ENCODE measurements around the gene LINC01488. TPM values are rescaled to one million over a fixed set of nuclear protein-coding genes. Genes with fewer than 3 reads are reported as not detected.
A peak's percentile ranks its signal among the peaks of the same experiment; 100 is the strongest.

Gene LINC01488
- total and polyA plus RNA-seq, 4 donors = not detected

DNA sequence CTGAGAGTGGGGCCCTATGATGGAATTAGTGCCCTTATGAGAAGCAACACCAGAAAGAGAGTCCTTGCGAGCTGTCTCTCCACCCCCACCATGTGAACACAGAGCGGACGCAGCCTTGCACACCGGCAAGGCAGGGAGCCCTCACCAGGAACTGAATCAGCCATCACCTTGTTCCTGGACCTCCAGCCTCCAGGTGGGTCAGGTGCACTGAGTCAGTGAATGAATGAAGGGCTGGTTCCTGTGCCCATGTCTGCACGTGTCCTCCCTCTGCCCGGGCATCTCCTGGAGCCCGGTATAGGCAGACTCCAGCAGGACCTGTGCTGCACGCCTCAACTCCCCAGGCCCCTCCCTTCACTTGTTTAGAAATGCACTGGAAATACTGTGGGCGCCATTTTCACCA lies 54.9 kb downstream of the LINC01488 start:
- H3K27ac ChIP-seq (ENCODE audit: low read depth, low read length) = no peak overlapping the region
- WGBS (ENCODE audit: insufficient coverage) = 93% methylated on average over 6 of the region's 9 CpGs
- H3K9me3 ChIP-seq (ENCODE audit: control insufficient read depth, insufficient read depth, low read length) = no peaks in the 10 kb centered on the region
- no peaks in the 10 kb centered on the region for H3K36me3 ChIP-seq (ENCODE audit: control insufficient read depth, insufficient read depth, low read length)
- no peaks in the 10 kb centered on the region for H3K27me3 ChIP-seq (ENCODE audit: control insufficient read depth, insufficient read depth, low read length)
- DNase-seq (ENCODE audit: low read depth in 4 of 6, low spot score in 6 of 6) = no peak
- no peak overlapping the region for H3K4me3 ChIP-seq (ENCODE audit: low read depth, low read length)
- H3K4me1 ChIP-seq (ENCODE audit: control insufficient read depth, insufficient read depth, low read length) = peaks cover 30% of the 10 kb centered on the region

DNA sequence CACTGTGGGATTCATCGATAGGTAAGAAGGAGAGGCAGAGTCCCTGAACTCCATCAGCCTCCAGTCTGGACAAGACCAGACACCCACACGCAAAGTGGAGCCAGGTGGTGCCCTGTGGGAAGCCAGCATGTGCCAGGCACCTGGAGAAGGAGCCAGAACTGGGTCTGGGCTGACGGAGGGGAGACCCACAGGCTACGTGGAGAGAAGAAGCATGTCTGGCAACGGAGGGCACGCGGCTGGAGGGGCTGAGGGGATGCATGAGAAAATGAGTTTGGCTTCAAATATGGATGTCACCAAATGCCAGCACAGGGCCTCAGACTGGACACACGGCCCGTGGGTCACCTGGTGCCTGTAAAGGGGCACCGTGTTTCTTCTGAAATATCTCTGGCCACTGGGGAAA lies 55.7 kb downstream of the LINC01488 start:
- Histone ChIP-seq H3K27me3 (ENCODE audit: control insufficient read depth, insufficient read depth, low read length) (no peaks in the 10 kb centered on the region), H3K4me3 (ENCODE audit: low read depth, low read length) (no peak overlapping the region), H3K4me1 (ENCODE audit: control insufficient read depth, insufficient read depth, low read length) (peaks cover 32% of the 10 kb centered on the region), H3K36me3 (ENCODE audit: control insufficient read depth, insufficient read depth, low read length) (no peaks in the 10 kb centered on the region), H3K27ac (ENCODE audit: low read depth, low read length) (no peak overlapping the region), H3K9me3 (ENCODE audit: control insufficient read depth, insufficient read depth, low read length) (no peaks in the 10 kb centered on the region)
- 84% methylated on average over 10 of the region's 10 CpGs for WGBS (ENCODE audit: insufficient coverage)
- DNase-seq (ENCODE audit: low read depth in 4 of 6, low spot score in 6 of 6) = no peak

DNA sequence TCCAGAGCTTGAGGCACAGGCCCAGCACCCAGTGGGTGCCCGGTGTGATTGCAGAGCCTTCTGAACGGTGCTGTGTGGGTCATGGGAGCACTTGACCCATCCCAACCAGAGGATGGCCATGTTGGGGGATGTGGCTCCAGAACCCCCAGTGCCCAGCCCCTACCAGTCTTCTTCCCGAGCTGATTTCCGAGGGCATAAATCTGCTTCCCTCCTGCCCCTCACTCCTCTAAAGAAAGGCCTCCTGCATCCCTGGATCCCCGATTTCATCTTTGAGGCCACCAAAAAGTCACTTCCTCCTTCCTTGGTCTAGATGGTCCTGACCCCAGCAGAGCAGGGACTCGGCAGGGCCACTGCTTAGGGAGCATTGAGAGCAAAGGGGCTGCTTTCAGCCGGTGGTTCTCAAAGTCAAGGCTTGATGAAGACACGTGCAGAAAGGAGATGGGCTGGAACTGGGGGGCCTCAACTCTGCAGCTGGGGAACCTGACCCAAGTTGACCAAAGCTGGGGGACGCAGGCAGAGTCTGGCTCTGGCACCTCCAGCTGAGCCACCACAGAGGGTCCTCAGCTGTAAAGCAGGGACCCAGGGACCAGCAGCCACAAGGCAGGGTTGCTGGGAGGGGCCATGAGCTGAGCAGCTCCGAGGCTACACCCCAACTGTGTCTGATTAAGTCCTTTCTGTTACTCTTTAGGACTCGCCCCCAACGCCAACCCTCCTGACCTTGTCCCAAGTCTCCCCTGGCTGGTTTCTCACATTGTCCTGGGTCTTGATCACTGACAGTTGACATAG lies 56.6 kb downstream of the LINC01488 start:
- DNase-seq (ENCODE audit: low read depth in 4 of 6, low spot score in 6 of 6) = no peak
- whole genome bisulfite sequencing (ENCODE audit: insufficient coverage) = 88% methylated on average over 11 of the region's 12 CpGs

DNA sequence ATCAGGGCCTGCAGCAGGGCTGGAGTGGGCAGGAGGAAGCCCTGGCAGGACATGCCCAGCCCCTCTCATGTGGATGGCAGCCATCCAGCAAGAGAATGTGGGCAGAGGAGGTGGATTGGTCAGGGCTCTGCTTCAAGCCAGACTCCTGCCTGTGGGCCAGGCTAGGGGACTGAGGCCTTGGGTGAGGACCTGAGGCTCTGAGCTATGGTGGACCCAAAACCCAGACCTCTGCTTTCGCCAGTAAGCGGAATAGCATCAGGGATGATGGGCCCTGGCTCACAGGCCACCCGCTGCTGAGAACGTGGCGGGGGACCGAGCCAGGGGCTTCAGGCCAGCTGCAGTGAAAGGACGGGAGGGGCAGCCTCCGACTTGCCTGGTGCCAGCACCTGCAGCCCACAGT lies 57.4 kb downstream of the LINC01488 start:
- peak in 3 of 6 donors; percentile 6 to 53 (median 13) for DNase-seq (ENCODE audit: low read depth in 4 of 6, low spot score in 6 of 6)
- Histone ChIP-seq H3K4me1 (ENCODE audit: control insufficient read depth, insufficient read depth, low read length) (peaks cover 37% of the 10 kb centered on the region), H3K9me3 (ENCODE audit: control insufficient read depth, insufficient read depth, low read length) (no peaks in the 10 kb centered on the region), H3K4me3 (ENCODE audit: low read depth, low read length) (no peak overlapping the region), H3K27ac (ENCODE audit: low read depth, low read length) (no peak overlapping the region), H3K36me3 (ENCODE audit: control insufficient read depth, insufficient read depth, low read length) (no peaks in the 10 kb centered on the region), H3K27me3 (ENCODE audit: control insufficient read depth, insufficient read depth, low read length) (no peaks in the 10 kb centered on the region)
- WGBS (ENCODE audit: insufficient coverage) = 46% methylated on average over 8 of the region's 8 CpGs

More for the DNA sequence above, 56.6 kb downstream of the LINC01488 start:
- Histone ChIP-seq H3K27ac (ENCODE audit: low read depth, low read length) (no peak overlapping the region), H3K27me3 (ENCODE audit: control insufficient read depth, insufficient read depth, low read length) (no peaks in the 10 kb centered on the region), H3K4me1 (ENCODE audit: control insufficient read depth, insufficient read depth, low read length) (peaks cover 37% of the 10 kb centered on the region), H3K36me3 (ENCODE audit: control insufficient read depth, insufficient read depth, low read length) (no peaks in the 10 kb centered on the region), H3K9me3 (ENCODE audit: control insufficient read depth, insufficient read depth, low read length) (no peaks in the 10 kb centered on the region), H3K4me3 (ENCODE audit: low read depth, low read length) (no peak overlapping the region)

DNA sequence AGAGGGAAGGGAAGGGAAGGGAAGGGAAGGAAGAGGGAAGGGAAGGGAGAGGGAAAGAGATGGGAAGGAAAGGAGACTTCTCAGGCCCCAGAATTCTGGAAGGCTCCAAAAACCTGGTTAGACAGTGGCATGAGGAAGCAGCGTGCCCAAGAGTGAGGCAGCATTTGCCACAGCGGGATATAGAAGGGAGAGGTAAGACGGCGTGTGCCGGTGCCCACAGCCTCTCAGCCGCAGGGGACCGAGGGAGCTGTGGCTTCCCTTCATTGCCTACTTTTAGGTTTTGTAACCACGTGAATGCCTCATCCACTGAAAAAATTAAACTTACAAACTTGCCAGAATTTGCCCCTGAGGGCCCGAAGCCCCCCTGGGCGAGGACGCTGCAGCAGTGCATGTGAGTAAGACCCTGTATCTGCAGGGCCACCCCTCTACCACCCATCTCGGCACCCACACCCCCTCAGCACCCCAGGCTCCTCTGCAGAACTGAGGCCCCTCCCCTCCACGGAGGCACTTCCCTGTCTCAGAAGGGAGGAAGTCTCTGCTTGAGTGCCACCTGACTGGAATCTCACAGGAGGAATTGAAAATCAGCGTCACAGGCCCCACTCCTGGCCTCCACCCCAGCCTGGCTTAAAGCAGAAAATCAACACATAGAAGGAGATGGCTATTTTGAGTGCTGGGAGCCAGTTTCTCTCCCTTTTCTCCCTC lies 58.1 kb downstream of the LINC01488 start:
- peak in 1 of 6 donors; percentile 46 for DNase-seq (ENCODE audit: low read depth in 4 of 6, low spot score in 6 of 6)
- H3K27ac ChIP-seq (ENCODE audit: low read depth, low read length) = peak overlapping the region; percentile 57
- no peaks in the 10 kb centered on the region for H3K9me3 ChIP-seq (ENCODE audit: control insufficient read depth, insufficient read depth, low read length)
- peaks cover 37% of the 10 kb centered on the region for H3K4me1 ChIP-seq (ENCODE audit: control insufficient read depth, insufficient read depth, low read length)
- no peaks in the 10 kb centered on the region for H3K27me3 ChIP-seq (ENCODE audit: control insufficient read depth, insufficient read depth, low read length)
- H3K4me3 ChIP-seq (ENCODE audit: low read depth, low read length) = no peak overlapping the region
- WGBS (ENCODE audit: insufficient coverage) = 83% methylated on average over 11 of the region's 14 CpGs
- no peaks in the 10 kb centered on the region for H3K36me3 ChIP-seq (ENCODE audit: control insufficient read depth, insufficient read depth, low read length)

DNA sequence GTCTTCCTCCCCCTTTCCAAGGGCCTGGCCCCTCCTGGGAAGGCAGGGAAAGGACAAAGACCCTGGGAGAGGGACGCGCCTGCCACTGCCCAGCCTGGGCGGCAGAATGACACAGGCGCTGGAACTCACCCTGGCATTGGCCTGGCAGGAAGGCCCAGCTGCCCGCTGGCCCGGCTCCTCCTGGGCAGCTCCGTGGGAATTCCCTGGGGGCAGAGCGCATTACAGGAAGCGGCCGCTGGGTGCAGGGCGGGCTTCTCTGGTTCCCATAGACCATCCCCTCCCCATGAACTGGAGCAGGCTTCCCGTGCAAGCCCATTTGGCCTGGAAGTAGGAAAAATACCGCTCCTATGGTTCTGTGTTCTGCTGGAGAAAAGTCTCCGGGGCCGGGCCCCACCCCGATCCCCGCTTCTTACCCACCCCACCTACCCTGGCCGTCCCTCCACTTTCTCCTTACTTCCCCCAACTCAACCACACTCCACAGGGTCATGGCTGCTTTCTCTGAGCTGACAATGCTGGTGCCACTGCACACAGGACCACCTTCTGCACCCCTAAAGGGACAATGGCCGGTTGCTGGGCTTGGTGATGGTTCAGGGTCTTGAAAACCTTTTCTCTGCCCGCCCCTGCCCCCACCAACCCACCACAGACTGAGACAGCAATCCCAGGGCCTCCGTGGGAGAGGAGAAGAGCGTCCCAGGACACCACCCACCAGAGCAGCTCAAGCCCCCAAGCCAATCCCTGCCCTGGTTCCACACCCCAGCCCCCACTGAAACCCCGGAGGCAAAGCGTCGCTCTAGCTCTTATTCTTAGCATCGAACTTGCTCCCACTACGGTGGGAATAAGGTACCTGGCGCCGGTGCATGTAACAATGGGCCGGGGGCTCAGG lies 58.9 kb downstream of the LINC01488 start:
- H3K4me3 ChIP-seq (ENCODE audit: low read depth, low read length) = no peak overlapping the region

DNA sequence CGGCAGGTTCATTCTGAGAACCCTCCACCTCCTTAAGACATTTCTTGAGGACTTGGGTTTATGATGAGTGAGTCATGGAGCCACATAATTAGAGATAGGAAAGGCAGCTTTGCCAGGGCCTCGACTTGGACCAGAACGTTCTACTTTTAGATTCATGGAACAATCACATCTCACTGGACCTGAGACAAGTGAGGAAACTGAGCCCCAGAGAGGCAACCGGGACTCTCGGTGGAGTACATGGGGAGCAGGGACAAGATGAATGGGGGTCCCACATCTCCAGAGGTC lies 59.5 kb downstream of the LINC01488 start:
- DNase-seq (ENCODE audit: low read depth in 4 of 6, low spot score in 6 of 6) = no peak
- no peaks in the 10 kb centered on the region for H3K36me3 ChIP-seq (ENCODE audit: control insufficient read depth, insufficient read depth, low read length)
- H3K27ac ChIP-seq (ENCODE audit: low read depth, low read length) = no peak overlapping the region
- 100% methylated on average over 2 of the region's 5 CpGs for WGBS (ENCODE audit: insufficient coverage)
- no peaks in the 10 kb centered on the region for H3K9me3 ChIP-seq (ENCODE audit: control insufficient read depth, insufficient read depth, low read length)
- H3K27me3 ChIP-seq (ENCODE audit: control insufficient read depth, insufficient read depth, low read length) = no peaks in the 10 kb centered on the region
- H3K4me3 ChIP-seq (ENCODE audit: low read depth, low read length) = no peak overlapping the region
- H3K4me1 ChIP-seq (ENCODE audit: control insufficient read depth, insufficient read depth, low read length) = peaks cover 37% of the 10 kb centered on the region

More for the DNA sequence above, 58.9 kb downstream of the LINC01488 start:
- peak in 2 of 6 donors; percentile 4 to 6 for DNase-seq (ENCODE audit: low read depth in 4 of 6, low spot score in 6 of 6)
- no peaks in the 10 kb centered on the region for H3K27me3 ChIP-seq (ENCODE audit: control insufficient read depth, insufficient read depth, low read length)
- H3K27ac ChIP-seq (ENCODE audit: low read depth, low read length) = peak overlapping the region; percentile 57
- no peaks in the 10 kb centered on the region for H3K36me3 ChIP-seq (ENCODE audit: control insufficient read depth, insufficient read depth, low read length)
- 63% methylated on average over 16 of the region's 30 CpGs for WGBS (ENCODE audit: insufficient coverage)
- H3K9me3 ChIP-seq (ENCODE audit: control insufficient read depth, insufficient read depth, low read length) = no peaks in the 10 kb centered on the region
- peaks cover 37% of the 10 kb centered on the region for H3K4me1 ChIP-seq (ENCODE audit: control insufficient read depth, insufficient read depth, low read length)

DNA sequence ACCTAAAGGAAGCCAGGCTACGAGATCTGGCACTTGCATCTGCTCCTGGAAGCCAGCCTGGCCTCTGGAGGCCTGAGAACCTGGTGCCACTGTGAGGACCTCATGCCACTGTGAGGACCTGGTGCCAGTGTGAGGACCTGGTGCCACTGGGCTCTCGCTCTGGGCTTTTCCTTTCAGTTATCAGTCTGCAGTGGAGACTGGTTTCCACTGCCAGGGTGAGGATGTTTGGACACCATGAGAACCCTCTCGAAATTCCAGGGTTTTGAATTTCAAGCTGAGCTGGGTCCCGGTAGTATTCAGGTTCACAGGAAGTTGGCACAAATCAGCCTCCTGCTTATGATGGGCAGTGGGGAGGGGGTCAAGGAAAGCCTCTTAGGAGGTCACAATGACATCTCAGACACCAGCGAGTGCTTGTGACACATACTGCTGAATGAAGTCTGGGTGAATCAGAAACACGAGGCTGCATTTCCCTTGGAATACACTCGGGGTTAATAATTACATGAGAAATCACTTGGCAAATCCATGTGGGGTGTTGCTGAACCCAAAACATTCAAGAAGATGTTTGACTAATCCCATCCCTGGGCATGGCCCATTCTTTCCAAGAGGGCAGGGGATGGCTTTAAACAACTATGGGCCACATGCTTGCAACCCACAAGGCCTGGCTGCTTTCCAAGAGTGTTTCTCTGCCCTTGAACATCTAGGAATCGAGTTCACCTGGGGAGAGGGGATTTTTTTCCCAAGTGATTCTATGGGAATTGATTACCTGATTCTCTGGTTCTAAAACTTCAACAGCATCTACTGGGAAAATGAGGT lies 60.2 kb downstream of the LINC01488 start:
- 80% methylated on average over 6 of the region's 8 CpGs for WGBS (ENCODE audit: insufficient coverage)
- Histone ChIP-seq H3K27ac (ENCODE audit: low read depth, low read length) (no peak overlapping the region), H3K4me3 (ENCODE audit: low read depth, low read length) (no peak overlapping the region), H3K9me3 (ENCODE audit: control insufficient read depth, insufficient read depth, low read length) (no peaks in the 10 kb centered on the region), H3K4me1 (ENCODE audit: control insufficient read depth, insufficient read depth, low read length) (peaks cover 37% of the 10 kb centered on the region), H3K36me3 (ENCODE audit: control insufficient read depth, insufficient read depth, low read length) (no peaks in the 10 kb centered on the region), H3K27me3 (ENCODE audit: control insufficient read depth, insufficient read depth, low read length) (no peaks in the 10 kb centered on the region)
- no peak for DNase-seq (ENCODE audit: low read depth in 4 of 6, low spot score in 6 of 6)
